Esophagus squamous epithelium (tissue), 4 donors: ENCODE data around the gene SCMH1.

Experiments
- POLR2A ChIP-seq, 4 donors: fragments of 450-650 bp; IDR thresholded peaks; one replicate each; pipeline ENCODE4 v1.6.1; 2017; ENCODE audit warnings: antibody characterized with exemption in 4 of 4, mild to moderate bottlenecking in 4 of 4, moderate library complexity in 3 of 4
- TF ChIP-seq, protein P1 (sequence below), 6 experiments: fragments of 450-650 bp in 4 of 6; fragments of 200-600 bp in 2 of 6; sonication (generic) in 2 of 6; IDR thresholded peaks; one replicate each; pipeline ENCODE4 v1.5.1; 2016 to 2019; ENCODE audit warnings: antibody characterized with exemption in 6 of 6, mild to moderate bottlenecking in 4 of 6, moderate library complexity in 4 of 6

DNA sequence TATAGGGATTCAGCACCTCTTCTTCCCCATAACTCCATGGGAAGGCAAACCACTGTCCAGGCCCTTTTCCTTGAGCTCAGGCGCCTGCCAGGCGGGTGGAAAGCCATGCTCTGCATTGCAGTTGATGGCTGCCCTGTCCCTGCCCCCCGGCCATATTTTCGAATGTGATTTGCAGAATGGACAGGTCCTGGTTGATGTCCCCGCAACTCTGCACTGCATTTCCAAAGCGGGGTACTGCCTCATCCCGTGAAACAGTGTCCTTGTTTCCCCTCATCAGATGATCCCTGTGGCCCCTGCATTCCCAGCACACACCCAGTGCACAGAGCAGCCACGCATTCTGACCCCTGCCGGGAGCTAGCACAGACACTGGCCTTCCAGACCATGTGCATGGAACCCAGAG is 33.7 kb upstream of the SCMH1 start:
- TF ChIP-seq, protein P1, sequence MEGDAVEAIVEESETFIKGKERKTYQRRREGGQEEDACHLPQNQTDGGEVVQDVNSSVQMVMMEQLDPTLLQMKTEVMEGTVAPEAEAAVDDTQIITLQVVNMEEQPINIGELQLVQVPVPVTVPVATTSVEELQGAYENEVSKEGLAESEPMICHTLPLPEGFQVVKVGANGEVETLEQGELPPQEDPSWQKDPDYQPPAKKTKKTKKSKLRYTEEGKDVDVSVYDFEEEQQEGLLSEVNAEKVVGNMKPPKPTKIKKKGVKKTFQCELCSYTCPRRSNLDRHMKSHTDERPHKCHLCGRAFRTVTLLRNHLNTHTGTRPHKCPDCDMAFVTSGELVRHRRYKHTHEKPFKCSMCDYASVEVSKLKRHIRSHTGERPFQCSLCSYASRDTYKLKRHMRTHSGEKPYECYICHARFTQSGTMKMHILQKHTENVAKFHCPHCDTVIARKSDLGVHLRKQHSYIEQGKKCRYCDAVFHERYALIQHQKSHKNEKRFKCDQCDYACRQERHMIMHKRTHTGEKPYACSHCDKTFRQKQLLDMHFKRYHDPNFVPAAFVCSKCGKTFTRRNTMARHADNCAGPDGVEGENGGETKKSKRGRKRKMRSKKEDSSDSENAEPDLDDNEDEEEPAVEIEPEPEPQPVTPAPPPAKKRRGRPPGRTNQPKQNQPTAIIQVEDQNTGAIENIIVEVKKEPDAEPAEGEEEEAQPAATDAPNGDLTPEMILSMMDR (IDR thresholded peaks at IDR 0.05), result no peak
- no peak for TF ChIP-seq POLR2A (IDR thresholded peaks at IDR 0.05)
